Lower lobe of right lung (tissue), 2 donors: ENCODE results near the gene ABCA12. TPM values are rescaled to one million over a fixed set of nuclear protein-coding genes. Genes with fewer than 3 reads are reported as not detected.

Experiments used
- ATAC-seq, 2 donors: fragments of 200-7000 bp; cut with Tn5 transposase; one replicate each; pipeline ENCODE4 v1.9.1; 2020 to 2022; ENCODE audit warnings: mild to moderate bottlenecking in 2 of 2, moderate library complexity in 2 of 2
- DNase-seq: peaks from one replicate; pipeline ENCODE4 v3.0.0-alpha.2; 2020
- H3K27ac ChIP-seq: fragments of 200-600 bp; one replicate; pipeline ENCODE4 v1.8.0; 2022
- H3K27me3 ChIP-seq: fragments of 200-600 bp; one replicate; pipeline ENCODE4 v1.8.0; 2022; ENCODE audit warnings: low read depth
- H3K36me3 ChIP-seq: fragments of 200-600 bp; one replicate; pipeline ENCODE4 v1.8.0; 2022; ENCODE audit warnings: mild to moderate bottlenecking
- H3K4me1 ChIP-seq: fragments of 200-600 bp; one replicate; pipeline ENCODE4 v1.8.0; 2022
- H3K4me3 ChIP-seq: fragments of 200-600 bp; one replicate; pipeline ENCODE4 v1.8.0; 2022; ENCODE audit warnings: mild to moderate bottlenecking
- H3K9me3 ChIP-seq: fragments of 200-600 bp; one replicate; pipeline ENCODE4 v1.8.0; 2022
- CTCF ChIP-seq: fragments of 200-600 bp; IDR thresholded peaks from one replicate; pipeline ENCODE4 v1.8.0; 2022; ENCODE audit warnings: antibody characterized with exemption, mild to moderate bottlenecking
- intact Hi-C: fragments of 100-400 bp; cut with DNase I; formaldehyde crosslinking; loops from one replicate; pipeline ENCODE4 v1.11.0; 2022
- total RNA-seq: library from RNA; stranded (reverse); fragmentation: NEBNext Ultra II Directional; extraction: Animal tissue kit (Norgen Biotek cat#: 25700); gene quantifications from one replicate; pipeline ENCODE4 v1.2.1, GENCODE V29; 2021
- donor health status: DM: no; HTN: yes; CAD: no; lungs with severe emphysema.

ABCA12 gene
- total RNA-seq, 1 donor from 2014 or later, result not detected

- TF ChIP-seq CTCF, result no peak
- Histone ChIP-seq H3K27ac (no peak overlapping the region), H3K4me1 (no peaks in the 10 kb centered on the region), H3K9me3 (no peaks in the 10 kb centered on the region), H3K36me3 (no peaks in the 10 kb centered on the region), H3K4me3 (no peak overlapping the region), H3K27me3 (no peaks in the 10 kb centered on the region)
- no peak for DNase-seq
- intact Hi-C loops, result no loop called here
- ATAC-seq, result no peak
Measured at GRCh38 chr2:214989187-214989586, 149.2 kb downstream of the ABCA12 start.

GRCh38 chr2:214987261-214987660 is 151.2 kb downstream of the ABCA12 start:
- TF ChIP-seq CTCF, result no peak
- no peak for ATAC-seq
- intact Hi-C loops, result no loop called here
- no peaks in the 10 kb centered on the region for H3K4me1 ChIP-seq
- no peak overlapping the region for H3K4me3 ChIP-seq
- no peaks in the 10 kb centered on the region for H3K27me3 ChIP-seq
- no peak overlapping the region for H3K27ac ChIP-seq
- H3K9me3 ChIP-seq, result no peaks in the 10 kb centered on the region
- no peaks in the 10 kb centered on the region for H3K36me3 ChIP-seq
- DNase-seq, result no peak

GRCh38 chr2:214985619-214986018 is 152.8 kb downstream of the ABCA12 start:
- no peak for ATAC-seq
- DNase-seq, result no peak
- Histone ChIP-seq H3K27me3 (no peaks in the 10 kb centered on the region), H3K36me3 (no peaks in the 10 kb centered on the region), H3K9me3 (no peaks in the 10 kb centered on the region), H3K27ac (no peak overlapping the region), H3K4me1 (no peaks in the 10 kb centered on the region), H3K4me3 (no peak overlapping the region)
- intact Hi-C loops, result no loop called here
- TF ChIP-seq CTCF, result no peak

- no peak overlapping the region for H3K27ac ChIP-seq
- DNase-seq, result no peak
- no peaks in the 10 kb centered on the region for H3K27me3 ChIP-seq
- no peak for TF ChIP-seq CTCF
- intact Hi-C loops, result no loop called here
- no peaks in the 10 kb centered on the region for H3K4me1 ChIP-seq
- no peaks in the 10 kb centered on the region for H3K36me3 ChIP-seq
- no peaks in the 10 kb centered on the region for H3K9me3 ChIP-seq
- H3K4me3 ChIP-seq, result no peak overlapping the region
- ATAC-seq, result no peak
Measured at GRCh38 chr2:214966420-214966819, 172.0 kb downstream of the ABCA12 start.

GRCh38 chr2:214960677-214961076 is 177.7 kb downstream of the ABCA12 start:
- H3K4me1 ChIP-seq, result no peaks in the 10 kb centered on the region
- H3K27ac ChIP-seq, result no peak overlapping the region
- ATAC-seq, result no peak
- no peaks in the 10 kb centered on the region for H3K9me3 ChIP-seq
- no peaks in the 10 kb centered on the region for H3K36me3 ChIP-seq
- DNase-seq, result no peak
- intact Hi-C loops, result no loop called here
- H3K27me3 ChIP-seq, result no peaks in the 10 kb centered on the region
- TF ChIP-seq CTCF, result no peak
- H3K4me3 ChIP-seq, result no peak overlapping the region

GRCh38 chr2:214946949-214947348 is 191.5 kb downstream of the ABCA12 start:
- DNase-seq (no peak), ATAC-seq (no peak)
- H3K9me3 ChIP-seq, result no peaks in the 10 kb centered on the region
- H3K4me3 ChIP-seq, result no peak overlapping the region
- no peaks in the 10 kb centered on the region for H3K27me3 ChIP-seq
- intact Hi-C loops, result no loop called here
- no peak overlapping the region for H3K27ac ChIP-seq
- no peaks in the 10 kb centered on the region for H3K36me3 ChIP-seq
- TF ChIP-seq CTCF, result no peak
- no peaks in the 10 kb centered on the region for H3K4me1 ChIP-seq
